Fibroblast of the conjunctiva (primary cell): ENCODE results near the gene LRRC74B.
"Not testable (repeated sequence)": the region's sequence is repeated elsewhere in the genome, so short reads cannot be mapped to it uniquely, and the experiment has no call there.

ENCODE experiments used
- DNase-seq: peaks from one replicate; pipeline ENCODE4 v3.0.0-alpha.2; 2010; ENCODE audit warnings: low read depth

The LRRC74B gene

GRCh38 chr22:21032037-21032867 lies 13.5 kb upstream of the LRRC74B start, which contains the start of gene SLC7A4:
Gene SLC7A4 (minus strand): TSS chr22:21032561. CDS start chr22:21031812, 749 bp downstream.
- DNase-seq, result no peak

GRCh38 chr22:21032868-21033688 lies 12.7 kb upstream of the LRRC74B start:
- no peak for DNase-seq

DNA sequence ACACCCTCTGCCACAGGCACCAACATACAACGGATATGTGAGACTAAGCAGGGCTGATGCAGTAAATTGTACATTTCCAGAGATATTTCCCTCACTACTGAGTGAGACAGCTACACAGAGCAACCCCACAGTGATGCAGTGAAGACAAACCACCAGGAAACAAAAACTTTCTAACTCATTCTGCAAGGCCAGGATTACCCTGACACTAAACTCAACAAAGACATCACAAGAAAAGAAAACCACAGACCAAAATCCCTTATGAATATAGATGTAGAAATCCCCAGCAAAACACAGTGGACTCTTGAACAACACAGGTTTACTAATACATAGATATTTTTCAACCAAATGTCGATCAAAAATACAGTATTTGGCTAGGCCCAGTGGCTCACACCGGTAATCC lies 11.9 kb upstream of the LRRC74B start:
- DNase-seq, result no peak

- no peak for DNase-seq
These were observed 10.8 kb upstream of the LRRC74B start for GRCh38 chr22:21034989-21035388.

DNA sequence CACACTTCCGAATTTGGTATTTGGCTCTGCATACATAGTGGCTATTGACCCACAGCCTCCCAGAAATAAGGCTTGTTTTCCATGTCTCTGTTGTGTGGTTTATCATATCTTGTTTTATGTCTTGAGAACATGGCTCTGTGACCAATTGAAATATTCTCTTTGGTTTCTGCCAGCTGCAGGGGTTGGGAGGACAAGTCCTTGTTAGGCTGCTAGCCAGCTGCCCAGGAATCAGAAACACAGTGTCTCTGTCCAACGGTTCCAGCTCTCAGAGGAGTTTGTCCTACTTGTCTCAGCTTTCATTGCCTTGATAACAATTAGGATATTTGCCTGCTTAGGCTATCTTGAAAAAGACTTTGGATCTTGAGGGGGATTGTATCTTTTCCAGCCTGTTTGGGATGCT lies 7.3 kb upstream of the LRRC74B start:
- DNase-seq, result no peak

DNA sequence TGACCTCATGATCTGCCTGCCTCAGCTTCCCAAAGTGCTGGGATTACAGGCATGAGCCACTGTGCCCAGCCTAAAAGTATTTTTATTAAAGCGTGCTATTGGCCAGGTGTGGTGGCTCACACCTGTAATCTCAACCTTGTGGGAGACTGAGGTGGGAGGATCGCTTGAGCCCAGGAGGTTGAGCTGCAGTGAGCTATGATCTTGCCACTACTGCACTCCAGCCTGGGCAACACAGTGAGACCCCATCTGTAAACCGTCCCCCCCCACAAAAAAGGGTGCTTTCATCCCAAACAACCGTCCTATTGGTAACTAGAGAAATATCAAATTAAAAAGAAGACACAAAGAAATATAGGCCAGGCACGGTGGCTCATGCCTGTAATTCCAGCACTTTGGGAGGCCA lies 6.6 kb upstream of the LRRC74B start:
- DNase-seq, result not testable (repeated sequence)

- peak; percentile 16 for DNase-seq
These were observed 3.8 kb upstream of the LRRC74B start for GRCh38 chr22:21041937-21042336.

DNA sequence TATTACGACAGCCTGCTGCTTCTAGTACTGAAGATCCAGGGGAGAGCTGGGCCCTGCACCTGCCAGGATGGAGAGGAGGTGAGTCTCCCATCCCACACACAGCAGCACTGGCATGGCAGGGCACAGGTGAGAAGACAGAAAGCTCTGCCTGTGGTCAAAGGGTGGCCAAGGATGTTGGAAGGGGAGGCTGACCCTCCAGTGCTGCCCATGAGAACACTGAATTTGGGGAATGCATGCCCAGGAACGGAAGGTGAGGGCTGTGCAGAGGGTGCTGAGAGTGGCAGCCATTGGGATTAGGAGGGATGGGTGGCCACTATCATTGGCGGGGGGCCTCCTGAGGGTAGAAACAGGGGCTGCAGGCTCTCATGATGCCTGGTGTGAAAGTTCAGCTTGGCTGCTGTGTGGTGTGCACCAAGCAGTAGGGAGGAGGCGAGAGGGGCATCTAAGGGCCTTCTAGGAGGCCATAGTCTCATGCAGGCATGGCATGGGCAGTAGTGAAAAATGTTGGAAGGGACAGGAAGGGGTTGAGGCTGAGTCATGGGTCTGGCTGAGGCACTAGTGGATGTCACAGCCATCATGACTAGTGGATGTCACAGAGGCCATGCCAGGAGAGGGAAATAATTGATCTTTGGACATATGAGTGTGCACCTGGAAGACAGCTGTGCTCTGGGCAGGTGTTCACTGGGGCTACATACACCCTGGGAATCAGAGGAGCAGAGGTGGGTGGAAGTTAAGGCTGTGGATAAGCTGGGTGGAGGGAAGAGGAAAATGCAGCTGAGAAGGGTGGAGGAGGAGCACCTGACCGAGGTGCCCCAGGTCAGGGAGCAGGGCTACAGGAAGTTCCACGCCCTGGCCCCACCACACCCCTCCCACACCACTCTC lies 2.5 kb upstream of the LRRC74B start:
- no peak for DNase-seq

- no peak for DNase-seq
These were observed 1.7 kb upstream of the LRRC74B start for GRCh38 chr22:21043860-21044535.

GRCh38 chr22:21044931-21045584 lies 688 bp upstream of the LRRC74B start:
- peak; percentile 46 for DNase-seq

- DNase-seq, result no peak
These were observed 1.4 kb downstream of the LRRC74B start for GRCh38 chr22:21047035-21047661.

DNA sequence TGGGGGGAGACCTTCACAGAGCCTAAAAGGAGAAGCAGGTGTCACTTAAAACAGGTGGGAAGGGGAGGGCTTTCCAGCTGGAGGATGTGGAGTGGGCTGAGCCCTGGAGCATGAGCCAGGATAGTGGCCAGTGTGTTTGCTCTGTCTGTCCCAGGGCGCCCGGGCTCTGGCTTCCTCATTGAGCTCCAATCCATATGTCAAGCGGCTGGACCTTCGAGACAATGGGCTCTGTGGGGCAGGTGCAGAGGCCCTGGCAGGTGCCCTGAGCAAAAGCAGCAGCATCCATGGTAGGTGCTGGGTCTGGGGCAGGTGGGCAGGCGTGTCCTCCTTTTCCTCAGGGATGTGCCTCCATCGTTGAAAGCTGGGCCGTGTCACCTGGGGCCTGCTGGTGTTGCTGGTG lies 2.0 kb downstream of the LRRC74B start:
- DNase-seq, result no peak

DNA sequence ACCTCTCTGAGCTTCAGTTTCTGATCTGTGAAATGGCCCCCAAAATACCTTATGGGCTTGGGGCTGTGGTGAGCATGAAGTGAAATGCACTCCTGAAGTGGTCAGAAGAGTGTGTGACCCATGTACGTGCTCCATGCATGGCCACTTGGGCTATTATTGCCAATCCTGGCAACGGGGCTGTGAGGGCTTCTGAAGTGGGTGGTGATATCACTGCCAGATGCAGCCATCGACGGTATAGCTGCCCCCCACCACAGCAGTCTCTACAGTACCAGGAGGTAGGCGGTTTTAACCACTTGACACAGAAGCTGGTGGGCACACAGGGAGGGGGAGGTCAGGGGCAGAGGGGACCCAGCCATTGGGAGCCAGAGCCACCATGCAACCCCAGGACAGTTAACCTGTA lies 2.7 kb downstream of the LRRC74B start:
- not testable (repeated sequence) for DNase-seq

DNA sequence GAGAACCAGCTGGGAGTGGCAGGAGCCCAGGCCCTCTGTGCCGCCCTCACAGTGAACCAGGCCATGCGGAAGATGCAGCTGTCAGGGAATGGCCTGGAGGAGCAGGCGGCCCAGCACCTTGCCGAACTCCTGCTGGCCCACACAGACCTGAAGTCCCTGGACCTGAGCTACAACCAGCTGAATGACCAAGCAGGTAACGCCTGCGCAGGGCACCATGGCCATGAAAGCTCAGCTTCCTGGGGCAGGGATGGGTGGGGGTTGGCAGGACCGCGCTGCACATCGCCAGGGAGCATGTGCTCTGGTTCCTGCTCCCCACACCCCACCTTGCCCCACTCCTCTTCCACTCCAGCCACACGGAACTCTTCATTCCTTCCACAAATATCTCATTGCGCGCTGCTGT lies 3.2 kb downstream of the LRRC74B start:
- DNase-seq, result not testable (repeated sequence)

GRCh38 chr22:21051145-21051830 lies 5.5 kb downstream of the LRRC74B start:
- no peak for DNase-seq

- no peak for DNase-seq
These were observed 6.2 kb downstream of the LRRC74B start for GRCh38 chr22:21051831-21052400.

DNA sequence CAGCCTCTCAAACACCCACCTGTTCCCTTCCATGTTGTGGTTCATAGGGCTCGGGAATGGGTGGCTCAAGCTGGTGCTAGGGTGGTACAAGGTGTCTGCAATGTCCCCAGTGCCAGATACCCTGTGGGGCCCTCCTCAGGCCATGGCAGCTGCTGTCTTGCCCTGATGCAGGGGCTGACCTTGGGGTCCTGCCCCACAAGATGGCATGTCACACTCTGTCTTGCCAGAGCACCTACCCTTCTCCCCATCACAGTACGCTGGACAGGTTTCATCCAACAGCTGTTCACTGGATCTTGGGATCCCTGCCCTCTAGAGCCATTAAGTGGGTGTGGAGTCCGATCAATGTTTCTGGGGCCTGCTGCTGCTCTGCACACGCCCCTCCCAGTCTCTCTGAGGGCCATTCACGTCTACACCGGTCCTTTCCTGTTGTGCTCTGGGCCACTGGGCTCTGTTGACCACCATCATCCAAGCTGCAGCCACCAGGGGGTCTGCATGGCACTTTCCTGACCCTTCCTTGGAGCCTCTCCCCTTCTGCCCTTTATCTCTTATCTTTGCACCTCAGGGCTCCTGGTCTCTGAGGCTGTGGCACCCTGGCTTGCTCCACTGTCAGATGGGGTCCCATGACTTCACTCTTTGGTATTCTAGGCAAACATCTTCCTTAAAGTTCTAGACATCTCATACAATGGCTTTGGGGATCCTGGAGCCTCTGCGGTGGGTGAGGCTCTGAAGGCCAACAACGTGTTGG lies 7.1 kb downstream of the LRRC74B start:
- DNase-seq, result no peak

DNA sequence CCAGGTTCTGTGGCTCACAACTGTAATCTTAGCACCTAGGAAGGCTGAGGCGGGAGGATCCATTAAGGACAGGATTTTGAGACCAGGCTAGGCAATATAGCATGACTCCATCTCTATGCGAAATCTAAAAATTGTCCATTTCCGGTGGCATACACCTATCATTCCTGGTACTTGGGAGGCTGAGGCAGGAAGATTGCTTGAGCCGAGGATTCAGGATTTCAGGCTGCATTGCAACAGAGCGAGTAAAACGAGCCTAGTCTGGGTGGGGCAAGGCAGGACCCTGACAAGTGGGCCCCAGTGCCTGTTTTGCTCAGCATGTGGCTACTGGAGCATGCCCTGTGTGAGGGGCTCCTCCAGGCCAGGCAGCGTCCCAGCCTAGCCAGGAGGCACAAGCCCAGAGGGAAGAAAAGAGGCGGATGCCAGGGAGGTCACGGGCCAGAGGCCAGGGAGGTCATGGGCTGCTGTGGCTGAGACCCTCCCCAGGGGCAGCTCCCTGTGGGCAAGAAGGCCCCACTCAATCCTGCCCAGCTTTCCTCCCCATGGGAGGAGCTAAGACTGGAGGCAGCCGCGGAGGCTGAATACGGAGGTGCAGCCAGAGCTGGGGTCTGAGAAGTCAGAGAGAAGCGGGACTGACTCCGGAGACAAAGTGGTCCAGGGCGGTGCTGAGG lies 8.4 kb downstream of the LRRC74B start:
- DNase-seq, result no peak
